RWPE1 (cell line): Measurements from ENCODE around the gene WDR20.

Experiments
- CTCF ChIA-PET: fragments of 350-600 bp; sonication (Branson Sonifier 250); formaldehyde crosslinking; extraction: SDS; loops from one replicate; lab custom pipeline; 2021; lab: Yijun Ruan, JAX
- POLR2A ChIA-PET: fragments of 400-600 bp; formaldehyde crosslinking; extraction: SDS; loops from one replicate; lab custom pipeline; 2020; ENCODE audit warnings: antibody characterized with exemption; ENCODE audit not compliant: low non-redundant PET; lab: Yijun Ruan, JAX
- DNase-seq: peaks from one replicate; pipeline ENCODE4 v3.0.0; 2012; ENCODE audit warnings: low spot score
- H3K27ac ChIP-seq: fragments of 450-650 bp; 2 replicates; pipeline ENCODE4 v1.5.1; 2017
- CTCF ChIP-seq: fragments of 450-650 bp; conservative IDR thresholded peaks from 2 replicates; pipeline ENCODE4 v1.5.1; 2017; ENCODE audit warnings: low read depth, mild to moderate bottlenecking

The WDR20 gene

GRCh38 chr14:102183886-102184285 is 44.2 kb downstream of the WDR20 start:
- POLR2A ChIA-PET: no interaction called here
- DNase-seq: no peak

GRCh38 chr14:102184316-102185035 is 44.8 kb downstream of the WDR20 start:
- CTCF ChIA-PET: interaction anchor here (1.1 kb wide), 1 partner anchor 11 kb away, joined by 3 read pairs; no protein-coding TSS in a partner anchor
- no peak for TF ChIP-seq CTCF
- no peak for DNase-seq
- H3K27ac ChIP-seq: no peak overlapping the region
- POLR2A ChIA-PET: no interaction called here

More at GRCh38 chr14:102183886-102184285, 44.2 kb downstream of the WDR20 start:
- CTCF ChIA-PET: interaction anchor here (1.1 kb wide), 1 partner anchor 11 kb away, joined by 3 read pairs; no protein-coding TSS in a partner anchor
- TF ChIP-seq CTCF: no peak
- H3K27ac ChIP-seq: no peak overlapping the region

GRCh38 chr14:102185360-102185759 is 45.7 kb downstream of the WDR20 start:
- TF ChIP-seq CTCF: no peak
- ChIA-PET CTCF (no interaction called here), POLR2A (no interaction called here)
- DNase-seq: no peak
- H3K27ac ChIP-seq: no peak overlapping the region

DNA sequence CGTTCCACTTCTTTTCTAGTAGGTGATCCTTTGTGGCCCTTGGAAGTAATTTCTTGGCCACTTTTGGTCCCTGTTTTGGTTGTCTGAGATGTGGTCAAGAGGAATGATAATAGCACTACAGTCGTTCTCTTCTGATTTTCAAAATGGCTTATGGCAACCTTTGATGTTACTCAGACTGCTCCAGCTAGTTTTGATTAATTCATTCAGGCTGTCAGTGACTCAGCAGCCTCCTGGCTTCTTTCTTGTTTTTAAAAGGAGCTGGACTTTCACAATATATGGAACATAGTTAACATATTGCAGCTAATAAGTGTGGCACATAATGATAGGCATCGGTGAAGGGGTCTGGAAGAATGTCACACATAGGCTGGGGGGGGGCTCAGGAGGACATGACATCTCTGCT is 47.3 kb downstream of the WDR20 start:
- POLR2A ChIA-PET: no interaction called here
- peak overlapping the region; percentile 68 for H3K27ac ChIP-seq
- no peak for TF ChIP-seq CTCF
- CTCF ChIA-PET: interaction anchor here (0.5 to 0.6 kb wide), 2 partner anchors 32 to 755 kb away, joined by 3 to 6 read pairs; no protein-coding TSS in a partner anchor
- DNase-seq: peak; percentile 69

DNA sequence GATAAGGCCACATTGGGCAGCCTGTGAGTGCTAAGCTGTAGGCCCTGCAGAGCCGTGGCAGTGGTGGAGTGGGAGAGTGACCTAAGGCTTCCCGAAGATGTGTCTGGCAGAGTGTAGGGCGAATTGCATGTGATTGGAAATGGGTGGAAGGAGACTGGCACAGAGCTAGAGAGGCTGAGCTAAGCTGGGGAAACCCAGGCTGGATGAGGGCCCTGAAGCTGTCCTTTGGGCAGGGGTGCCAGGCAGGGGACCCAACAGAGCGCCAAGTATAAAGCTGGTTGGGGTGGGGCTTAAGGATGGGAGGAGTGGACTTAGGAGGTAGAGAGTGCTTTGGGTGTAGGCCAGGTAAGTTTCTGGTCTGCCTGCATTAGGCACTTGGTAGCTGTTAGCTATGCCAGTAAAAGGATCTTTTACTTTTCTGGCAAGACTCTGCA is 47.9 kb downstream of the WDR20 start:
- POLR2A ChIA-PET: no interaction called here

DNA sequence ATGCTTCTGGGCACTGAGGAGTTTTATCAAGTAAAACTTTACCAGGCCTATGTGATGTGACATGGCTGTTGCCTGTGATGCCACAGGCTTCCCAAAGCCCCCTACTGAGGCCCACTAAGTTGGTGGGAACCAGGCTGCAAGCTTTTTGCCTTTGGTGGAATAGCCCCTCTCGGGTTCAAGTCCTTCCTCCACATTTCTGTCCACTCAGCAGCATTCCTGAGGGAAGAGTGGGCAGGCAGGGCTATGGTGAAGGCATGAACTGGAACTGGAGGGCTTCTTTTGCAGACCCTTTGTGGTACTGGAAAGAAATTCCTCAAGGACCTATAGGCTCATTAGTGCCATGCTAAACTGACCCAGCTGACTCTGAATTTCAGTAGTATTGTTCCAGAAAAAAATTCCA is 48.5 kb downstream of the WDR20 start:
- POLR2A ChIA-PET: no interaction called here
- CTCF ChIA-PET: interaction anchor here (0.5 kb wide), 1 partner anchor 33 kb away, joined by 3 read pairs; no protein-coding TSS in a partner anchor
- TF ChIP-seq CTCF: no peak
- no peak overlapping the region; the same call in 1 of the 2 replicates for H3K27ac ChIP-seq
- no peak for DNase-seq

More for the DNA sequence above, 47.9 kb downstream of the WDR20 start:
- CTCF ChIA-PET: interaction anchor here (0.6 kb wide), 1 partner anchor 31 kb away, joined by 3 read pairs; no protein-coding TSS in a partner anchor
- peak overlapping the region; percentile 67 for H3K27ac ChIP-seq
- no peak for DNase-seq
- TF ChIP-seq CTCF: no peak
